Eye (tissue), 1 donor: ENCODE data around the gene TNS3.

Experiments used
- DNase-seq: peaks from one replicate; pipeline ENCODE4 v3.0.0-alpha.2; 2015

Gene TNS3

DNA sequence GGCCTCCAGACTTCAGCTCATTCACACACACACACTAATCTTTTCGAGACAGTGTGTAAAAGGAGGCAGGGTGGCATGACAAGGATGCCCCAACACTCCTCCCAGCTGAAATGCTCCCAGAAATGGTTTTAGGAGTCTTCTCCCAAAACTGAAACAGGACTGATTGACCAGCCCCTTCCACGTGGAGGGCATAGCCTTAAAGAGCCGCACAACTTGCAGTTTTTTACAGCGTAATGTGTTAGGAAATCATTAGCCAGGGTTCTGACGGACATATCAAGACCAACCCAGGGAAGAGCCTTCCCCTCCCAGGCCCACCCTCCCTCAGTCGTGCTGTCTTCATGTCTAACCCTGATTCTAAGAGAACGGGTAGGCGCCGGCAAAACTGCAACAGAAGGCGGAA is 224.6 kb downstream of the TNS3 start:
- no peak for DNase-seq

DNA sequence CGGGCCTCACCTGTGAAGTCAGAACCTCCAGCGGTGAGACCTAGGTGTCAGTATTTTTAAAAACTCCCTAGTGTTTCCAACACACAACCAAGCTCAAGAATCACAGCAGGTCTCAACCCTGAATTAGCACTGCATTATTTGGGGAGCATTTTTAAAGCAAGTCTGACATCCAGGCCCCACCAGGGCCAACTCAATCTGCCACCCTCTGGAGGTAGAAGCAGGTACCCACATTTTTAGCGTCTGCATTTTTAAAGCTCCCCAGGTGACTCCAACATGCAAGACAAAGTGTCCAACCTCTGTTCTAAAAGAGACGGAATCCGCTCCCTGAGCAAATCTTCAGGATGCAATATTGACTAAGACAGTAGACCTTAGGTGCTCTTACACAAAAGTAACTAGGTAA is 225.7 kb downstream of the TNS3 start:
- no peak for DNase-seq

DNA sequence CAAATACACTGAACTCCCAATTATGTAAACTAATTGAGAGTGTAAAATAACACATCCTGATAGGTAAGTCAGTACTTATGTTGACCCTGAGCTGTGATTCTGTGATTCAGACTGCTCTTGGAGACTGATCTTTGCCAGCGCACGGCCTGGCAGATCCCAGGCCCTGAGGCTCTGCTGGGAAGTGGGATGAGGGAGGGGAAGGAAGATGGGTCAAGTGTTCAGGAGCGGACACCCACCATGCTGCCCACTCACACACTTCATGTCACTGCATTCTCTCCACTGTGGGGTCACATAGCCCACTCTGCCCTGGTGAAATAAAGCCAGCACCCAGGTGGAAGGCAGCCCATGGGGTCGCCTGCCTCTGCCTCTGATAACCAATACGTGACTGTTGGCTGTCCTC is 226.2 kb downstream of the TNS3 start:
- no peak for DNase-seq

DNA sequence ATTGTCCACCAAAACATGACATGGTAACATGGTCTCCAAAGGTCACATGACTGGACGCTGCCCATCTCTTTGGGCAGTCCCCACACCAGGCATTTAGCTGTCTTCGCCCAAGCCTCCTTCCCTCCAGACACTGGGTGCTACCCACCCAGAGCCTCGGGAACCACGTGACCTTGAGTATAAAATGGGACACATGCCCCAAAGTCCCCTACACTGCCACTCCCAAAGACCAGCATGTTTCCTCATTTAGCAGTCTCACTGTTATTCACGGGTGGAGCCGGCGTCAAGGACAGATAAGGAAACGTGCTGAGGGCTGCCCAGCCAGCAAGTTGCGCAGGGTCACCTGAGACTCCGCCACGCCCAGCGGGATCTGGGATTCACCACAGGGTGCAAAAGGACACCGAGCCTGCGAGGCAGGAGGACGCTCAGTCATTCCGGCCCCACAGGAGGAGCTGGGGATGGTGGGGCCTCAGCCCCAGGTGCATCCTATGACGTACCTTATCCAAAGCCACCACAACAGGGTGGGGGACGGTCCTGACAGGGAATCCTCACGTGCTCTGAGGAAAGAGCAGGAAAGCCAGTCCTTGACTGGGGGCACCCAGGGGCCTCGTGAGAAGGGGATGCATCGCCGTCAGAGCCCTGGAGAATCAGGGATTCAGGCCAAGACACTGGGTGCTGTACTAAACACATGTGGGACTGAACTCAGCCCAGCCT is 226.9 kb downstream of the TNS3 start:
- DNase-seq = no peak

DNA sequence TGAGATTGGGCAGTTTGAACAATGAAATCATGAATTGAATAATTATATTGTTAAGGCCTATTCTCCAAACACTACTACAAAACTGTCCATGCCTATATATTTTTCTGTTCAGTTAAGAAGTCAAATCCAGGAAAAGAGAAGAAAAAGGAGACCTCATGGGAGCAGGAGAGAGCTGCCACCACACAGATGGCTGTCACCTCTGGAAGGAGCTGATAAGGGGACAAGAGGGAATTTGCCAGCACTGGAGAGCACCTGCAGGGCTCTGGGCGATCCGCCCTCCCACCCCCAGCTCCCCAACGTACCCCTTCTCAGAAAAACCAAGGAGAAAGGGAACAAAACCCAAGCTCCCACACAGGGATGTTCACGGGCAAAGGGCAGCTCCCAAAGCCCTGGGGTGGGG is 227.8 kb downstream of the TNS3 start:
- DNase-seq = no peak

DNA sequence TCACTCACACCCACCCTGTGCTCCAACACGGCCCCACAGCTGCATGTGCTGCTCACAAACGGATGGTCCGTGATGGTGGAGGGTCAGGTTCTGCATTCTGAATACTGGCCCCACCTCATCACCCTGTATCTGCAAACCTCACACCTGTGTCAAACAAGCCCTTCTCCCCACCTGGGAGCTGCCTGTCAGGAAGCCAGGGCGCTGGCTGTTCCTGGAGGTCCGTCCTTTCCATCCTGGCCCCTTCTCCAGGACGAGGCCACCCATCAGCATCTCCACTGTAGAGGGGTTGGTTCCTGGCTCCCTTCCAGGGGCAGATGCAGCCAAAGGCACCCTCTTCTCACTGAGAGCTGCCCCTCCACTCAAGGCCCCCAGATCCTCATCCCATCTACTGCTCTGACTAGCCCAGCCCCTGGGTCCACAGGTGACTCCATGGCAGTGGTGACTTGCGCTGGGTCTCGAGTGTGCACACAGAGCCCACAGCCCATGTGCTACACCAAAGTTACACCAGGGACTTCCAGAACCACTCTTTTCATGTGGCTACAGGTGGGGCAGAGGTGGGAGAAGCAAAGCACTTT is 229.4 kb downstream of the TNS3 start:
- no peak for DNase-seq

DNA sequence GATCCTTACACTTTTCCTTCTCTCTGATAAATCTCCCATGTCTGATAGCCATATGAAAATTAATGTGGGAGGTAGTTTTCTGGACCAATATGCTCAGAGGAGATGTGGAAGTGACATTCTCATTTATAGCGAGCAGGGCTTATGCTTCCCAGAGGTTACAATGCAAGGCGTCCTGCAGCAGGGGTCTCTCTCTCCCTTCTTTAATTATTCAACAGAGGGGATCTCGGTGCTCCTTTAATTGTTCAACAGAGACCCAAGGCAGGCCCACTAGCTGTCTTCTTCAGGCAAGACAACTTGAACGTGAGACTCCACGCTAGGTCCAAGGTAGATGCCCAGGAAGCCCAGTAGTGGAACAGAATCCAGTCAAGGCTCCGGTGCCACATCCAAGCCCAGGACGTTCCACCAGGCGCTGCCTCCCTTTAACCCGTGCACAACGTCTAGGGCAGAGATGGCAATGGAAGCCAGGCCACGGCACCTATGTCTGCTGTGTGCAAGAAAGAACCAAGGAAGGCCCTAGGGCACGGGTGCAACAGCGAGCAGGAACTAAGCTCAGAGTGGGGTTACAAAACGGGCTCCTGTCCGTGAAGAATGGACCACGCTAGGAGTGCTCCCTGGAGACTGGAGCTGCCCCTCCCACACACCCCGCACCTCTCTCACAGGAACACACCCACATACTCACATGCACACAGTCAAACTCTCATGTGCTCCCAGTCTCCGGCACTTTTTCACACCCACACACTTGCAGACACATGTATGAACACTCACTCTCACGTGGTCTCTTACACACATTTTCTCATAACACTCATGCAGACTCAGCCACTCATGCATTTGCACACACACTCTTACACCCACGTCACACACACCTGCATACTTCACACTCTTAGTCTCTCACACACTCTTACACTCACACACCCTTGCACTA is 230.4 kb downstream of the TNS3 start:
- DNase-seq = peak; percentile 47

DNA sequence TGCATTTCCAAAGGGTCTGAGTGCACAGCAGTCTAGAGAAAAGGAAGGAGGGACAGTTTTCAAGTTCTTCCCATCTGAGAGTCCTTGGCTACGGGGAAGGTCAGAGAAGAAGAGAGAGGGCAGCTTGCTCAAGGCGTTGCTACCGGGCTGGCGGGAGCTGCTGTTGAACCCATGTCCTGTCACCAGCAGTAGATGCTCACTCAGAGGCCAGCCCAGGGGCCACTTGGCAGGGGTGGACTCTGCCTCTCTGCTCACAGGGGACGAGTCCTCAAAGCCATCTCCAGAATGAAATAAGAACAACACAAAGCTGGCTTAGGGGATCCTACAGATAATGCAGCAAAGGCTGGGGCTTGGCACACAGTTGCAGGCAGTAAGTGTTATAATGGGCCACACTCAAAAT is 231.5 kb downstream of the TNS3 start:
- no peak for DNase-seq

DNA sequence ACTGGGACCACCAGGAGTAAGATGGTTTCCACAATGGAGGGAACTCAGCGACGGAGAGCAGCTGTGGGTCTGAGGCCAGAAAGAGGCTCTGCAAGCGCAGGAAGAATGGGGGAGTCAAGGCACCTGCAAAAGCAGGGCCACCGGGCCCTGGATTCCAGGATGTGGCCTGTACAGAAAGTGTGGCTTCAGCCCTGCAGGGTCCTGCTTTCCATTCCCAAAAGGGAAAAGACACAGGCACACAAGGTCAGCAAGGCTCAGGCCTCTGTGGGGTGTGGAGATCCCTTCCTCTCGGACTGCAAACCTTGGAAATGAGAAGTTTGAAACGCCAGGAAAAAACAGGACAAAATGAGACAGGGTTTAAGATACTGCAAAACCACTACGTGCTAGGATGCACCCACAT is 232.5 kb downstream of the TNS3 start:
- DNase-seq = no peak

DNA sequence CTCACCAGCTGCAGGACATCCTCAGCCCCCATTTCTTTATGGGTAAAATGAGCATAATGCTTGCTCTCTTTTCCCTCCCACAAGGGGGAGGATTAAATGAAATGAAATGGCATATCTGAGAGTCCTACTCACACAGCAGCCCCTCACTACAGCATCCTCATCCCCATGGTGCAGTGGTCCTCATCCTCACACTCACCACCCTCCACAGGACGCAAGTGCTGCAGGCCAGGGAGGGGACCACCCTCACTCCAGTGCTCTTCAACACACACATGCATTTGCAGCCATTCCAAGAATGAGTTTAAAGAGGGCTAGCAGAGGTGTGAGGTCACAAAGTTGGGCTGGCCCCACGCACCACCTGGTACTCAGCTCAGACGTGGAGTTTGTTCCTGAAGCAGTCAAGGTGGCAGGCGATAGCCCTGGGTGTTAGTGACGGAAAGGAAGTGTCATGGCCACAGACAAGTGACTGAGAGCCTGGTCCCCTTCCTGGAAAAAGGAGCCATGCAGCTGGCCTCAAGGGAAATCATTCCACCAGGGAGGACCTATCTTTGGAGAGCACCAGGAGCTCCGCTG is 234.0 kb downstream of the TNS3 start:
- no peak for DNase-seq

DNA sequence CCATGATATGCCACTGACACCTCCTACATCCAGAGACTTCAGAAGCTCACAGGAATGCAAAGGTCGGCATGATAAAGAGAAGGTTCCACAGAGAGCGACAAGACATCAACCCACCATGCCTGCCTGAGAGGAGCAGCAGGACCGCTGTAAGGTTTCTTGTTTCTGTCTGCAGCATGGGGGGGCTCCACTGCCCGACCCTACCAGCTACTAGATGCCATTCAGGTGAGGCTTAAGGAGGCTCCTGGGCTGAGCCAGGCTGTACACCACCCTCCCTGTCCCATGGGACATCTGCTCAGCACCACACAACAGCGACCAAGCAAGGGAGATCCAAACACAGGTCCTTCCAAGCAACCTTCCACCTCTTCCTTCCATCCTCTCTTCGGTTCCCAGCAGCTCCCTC is 234.6 kb downstream of the TNS3 start:
- DNase-seq = no peak

DNA sequence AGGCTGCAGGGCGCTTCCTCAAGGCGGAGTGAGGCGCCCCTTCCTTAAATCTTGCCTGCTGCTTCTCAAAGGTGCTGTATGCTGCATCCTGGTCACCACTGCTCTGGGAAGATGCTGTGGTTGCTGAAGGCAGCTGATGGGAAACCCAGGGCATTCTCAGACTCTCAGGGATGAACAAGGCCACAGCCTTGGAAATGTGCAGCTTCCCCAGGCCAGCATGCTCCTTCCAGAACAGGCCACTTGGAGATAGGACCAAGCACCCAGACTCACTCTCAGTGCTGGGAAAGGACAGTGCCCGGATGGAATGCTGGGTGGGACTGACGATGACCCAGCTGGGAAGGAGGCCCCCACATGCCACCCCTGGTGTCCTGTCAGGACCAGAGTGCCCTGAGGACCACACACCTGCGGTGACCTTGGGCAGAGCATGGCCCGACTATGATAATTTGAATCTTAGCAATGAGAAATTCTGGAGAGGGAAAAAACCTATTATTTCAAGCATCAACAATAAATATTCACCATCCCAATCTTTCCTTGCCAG is 235.5 kb downstream of the TNS3 start:
- no peak for DNase-seq

DNA sequence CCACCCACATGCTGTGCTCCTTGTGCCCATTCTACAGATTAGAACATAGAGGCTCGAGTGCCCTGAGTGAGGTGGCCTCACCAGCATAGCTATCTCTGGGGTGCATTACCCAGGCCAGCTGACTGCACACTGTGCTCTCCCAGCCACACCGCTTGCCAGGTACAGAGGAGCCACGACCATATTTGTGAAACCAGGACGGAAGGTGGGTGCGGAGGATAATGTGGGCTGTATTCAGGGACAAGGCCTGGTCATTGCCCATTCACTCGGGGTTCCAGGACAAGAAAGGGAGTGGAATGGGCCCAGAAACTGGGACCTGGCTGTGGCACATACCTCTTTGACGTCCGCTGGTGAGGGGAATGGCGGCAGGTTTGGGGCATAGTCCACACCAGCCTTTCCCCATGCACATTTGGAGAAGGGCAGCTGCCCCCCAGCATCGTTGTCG is 236.0 kb downstream of the TNS3 start:
- DNase-seq = no peak

DNA sequence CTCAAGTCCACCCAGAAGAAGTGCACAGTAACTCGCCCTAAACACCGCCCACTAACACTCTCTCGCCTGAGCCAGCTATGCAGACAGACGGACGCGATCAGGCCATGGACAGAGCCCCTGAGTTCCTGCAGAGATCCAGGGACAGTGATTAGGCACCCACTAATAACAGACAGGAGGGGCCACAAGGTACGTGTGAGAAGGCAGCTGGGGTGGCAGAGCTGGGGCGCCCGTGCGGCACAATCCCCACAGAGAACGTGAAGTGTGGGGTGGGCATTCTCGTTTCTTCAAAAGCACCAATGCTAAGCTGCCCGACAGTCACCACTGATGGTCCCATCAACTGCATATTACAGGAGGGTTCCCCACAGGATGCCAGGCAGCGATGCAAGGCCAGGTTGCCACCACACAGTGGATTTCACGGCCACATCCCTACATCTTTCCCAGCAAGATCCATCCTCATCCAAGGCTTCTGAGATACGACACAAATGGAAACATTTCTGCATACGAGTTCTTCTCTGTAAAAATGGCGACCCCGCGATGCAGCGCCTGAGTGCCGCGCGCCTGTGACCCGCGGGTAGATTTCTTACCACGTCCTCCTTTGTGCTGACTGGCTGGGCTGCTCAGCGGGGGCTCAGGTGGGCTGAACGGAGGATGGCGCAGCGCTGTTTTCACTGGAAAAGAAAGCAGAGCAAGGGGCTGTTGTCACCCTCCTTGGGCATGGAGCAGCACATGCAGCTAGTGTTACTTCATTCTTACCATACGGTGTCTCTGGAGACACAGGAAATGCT is 237.5 kb downstream of the TNS3 start:
- DNase-seq = no peak

DNA sequence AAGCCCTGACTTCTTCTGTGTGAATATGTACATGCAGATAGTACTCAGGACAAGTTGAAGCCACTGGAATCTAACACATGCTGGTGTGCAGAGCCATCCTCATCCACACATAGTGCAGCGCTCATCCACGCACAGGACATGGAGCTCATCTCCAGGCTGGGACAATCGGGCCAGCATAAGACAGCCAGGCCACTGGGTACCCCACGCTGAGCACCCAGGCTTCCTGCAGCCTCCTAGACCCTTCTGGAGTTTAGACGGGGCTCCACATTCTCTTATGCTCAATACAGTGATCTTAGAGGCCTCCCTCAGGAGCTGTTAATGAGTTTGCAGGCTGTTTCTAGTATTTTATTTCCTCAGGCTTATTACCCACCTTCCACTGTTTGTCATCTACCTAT is 238.9 kb downstream of the TNS3 start:
- no peak for DNase-seq

DNA sequence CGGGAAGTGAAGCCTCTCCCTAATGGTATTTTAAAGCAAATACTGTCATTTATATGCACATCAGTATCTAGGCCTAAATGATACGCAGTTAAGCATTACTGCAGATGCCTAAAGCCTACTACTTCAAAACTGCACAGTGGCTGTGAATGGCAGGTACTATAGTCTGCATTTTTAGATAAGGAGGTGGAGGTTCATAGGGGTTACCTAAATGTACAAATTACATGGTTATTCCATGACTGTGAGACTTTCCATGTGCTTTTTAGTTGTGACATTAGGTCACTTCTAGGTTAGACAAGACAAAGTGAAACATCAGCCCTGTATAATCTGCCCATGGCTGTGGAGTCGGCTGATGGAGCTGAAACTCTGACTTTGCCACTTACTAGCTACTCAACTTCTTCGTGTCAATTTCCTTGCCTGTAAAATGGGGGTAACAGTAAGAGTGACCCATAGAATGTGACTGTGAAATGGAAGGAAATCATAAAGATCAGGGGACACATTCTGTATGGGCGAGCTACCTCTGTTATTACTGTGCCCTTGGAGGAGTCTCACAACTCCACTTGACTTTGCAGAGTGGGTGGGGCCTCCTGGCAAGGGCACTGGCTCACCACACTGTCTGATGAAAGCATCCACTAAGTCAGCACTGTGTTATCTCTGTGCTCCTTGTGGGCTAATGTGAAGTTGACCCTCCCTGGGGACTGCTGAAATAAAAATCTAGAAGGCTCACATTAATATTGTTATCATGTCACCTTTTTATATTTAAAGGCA is 239.4 kb downstream of the TNS3 start:
- DNase-seq = no peak

DNA sequence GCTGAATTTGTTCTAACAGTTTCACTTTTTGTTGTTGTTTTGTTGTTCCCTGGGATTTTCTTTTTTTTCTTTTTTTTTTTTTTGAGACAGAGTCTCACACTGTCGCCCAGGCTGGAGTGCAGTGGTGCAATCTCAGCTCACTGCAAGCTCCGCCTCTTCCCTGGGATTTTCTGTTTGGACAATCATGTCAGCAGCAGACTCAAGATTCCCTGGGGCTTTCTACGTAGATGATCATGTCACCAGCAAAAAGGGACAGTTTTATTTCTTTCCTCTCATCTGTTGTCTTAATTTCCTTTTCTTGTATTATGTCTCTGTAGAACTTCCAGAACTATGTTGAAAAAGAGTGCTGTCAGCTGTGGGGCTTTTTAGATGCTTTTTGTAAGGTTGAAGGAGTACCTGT is 241.4 kb downstream of the TNS3 start:
- no peak for DNase-seq

DNA sequence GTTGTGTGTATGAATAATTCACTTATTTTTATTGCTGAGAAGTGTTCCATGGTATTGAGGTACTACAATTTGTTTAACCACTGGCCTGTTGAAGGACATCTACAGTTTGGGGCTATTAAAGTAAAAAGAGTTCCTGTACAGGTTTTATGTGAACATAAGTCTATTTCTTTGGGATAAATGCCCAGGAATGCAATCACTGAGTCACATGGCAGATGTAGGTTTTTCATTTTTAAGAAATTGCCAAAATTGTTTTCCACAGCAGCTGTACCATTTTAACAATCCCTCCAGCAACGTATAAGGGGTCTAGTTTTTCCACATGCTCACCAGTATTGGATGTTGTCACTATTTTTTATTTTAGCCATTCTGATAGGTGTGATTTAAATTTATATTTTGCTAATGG is 243.9 kb downstream of the TNS3 start:
- no peak for DNase-seq

DNA sequence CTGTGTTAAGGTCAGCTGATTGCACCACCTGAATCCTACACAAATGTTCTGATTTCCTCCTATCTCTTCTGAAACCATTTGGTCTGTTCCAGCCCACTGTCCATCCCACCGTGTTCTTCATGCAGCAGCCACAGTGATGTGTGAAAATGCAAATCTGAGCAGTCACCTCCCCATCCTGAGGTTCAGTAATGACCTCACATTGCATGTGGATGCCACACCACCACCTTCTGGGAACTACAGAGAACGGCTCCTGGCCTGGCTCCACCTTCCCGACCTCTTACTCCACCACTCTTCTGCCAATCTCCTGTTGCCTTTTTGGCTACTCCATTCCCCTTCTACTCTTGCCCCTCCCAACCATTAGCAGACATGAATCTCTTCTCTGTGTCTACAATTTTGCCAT is 244.4 kb downstream of the TNS3 start:
- DNase-seq = no peak

DNA sequence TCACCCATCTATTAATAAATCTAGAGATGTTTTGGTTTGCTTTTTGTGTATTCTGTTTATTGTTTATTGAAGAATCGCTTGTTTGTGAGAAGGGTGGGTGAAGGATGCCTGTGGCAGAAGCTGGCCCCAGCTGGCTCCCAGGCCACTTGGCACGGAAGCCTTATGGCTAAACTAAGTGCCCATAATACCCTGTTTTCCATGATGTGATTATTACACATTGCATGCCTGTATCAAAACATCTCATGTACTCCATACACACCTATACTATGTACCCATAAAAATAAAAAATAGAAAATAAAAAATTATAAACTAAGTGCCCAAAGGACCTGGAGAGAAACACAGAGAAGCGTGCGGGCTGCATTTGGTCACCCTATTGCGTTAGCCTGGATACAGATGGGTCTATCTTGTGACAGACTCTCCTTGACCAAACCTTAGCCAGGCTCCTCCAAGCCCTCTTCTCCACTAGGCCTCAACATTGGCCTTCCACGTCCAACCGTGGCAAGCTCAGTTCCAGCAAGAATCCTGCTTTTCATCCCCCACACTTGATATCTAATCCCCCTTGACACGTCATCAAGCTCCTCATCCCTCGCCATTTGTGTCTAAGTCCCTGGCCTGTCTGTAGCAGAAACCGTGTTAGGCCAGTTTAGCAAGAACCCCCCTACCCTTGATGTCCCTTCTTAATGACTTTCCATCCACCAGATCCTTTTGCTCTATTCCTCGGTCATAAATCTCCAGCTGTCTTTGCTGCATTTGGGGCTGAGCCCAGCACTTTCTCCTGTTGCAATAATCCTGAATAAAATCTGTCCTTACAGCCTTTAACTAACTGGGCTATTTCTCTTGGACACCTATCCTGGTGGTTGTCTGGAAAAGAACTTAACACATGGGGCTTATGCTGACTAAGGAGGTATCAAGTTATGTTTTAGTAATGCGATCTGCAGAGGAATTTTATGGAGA is 245.2 kb downstream of the TNS3 start:
- DNase-seq = no peak
